ENCODE results near the gene DLEC1.

GRCh38 chr3:38109580-38110313 is 70.7 kb downstream of the DLEC1 start:
- TF ChIP-seq CTCF (IDR thresholded peaks at IDR 0.05; ENCODE audit: insufficient read depth, low read length, poor library complexity, severe bottlenecking): no peak
- TF ChIP-seq EZH2phosphoT487 (conservative IDR thresholded peaks at IDR 0.05; ENCODE audit: low read length): no peak

Data from SU-DHL-6 (cell line).